Measurements from ENCODE around the gene ZFAND2A. TPM values are rescaled to one million over a fixed set of nuclear protein-coding genes. Genes with fewer than 3 reads are reported as not detected.

Gene ZFAND2A
- total and polyA plus RNA-seq, 2 of the 8 experiments (the other 6 are each of a cell fraction or from before 2014, with no cell fraction given), result 16.6 to 20.3 TPM

GRCh38 chr7:1196950-1197349, 37.0 kb upstream of the ZFAND2A start:
- H3K4ac ChIP-seq (replicated peaks; ENCODE audit: insufficient read length, low read depth, low read length), result no peak overlapping the region
- POLR2A ChIA-PET (ENCODE audit: partially characterized antibody), result no interaction called here
- H2BK20ac ChIP-seq (ENCODE audit: low read length), result no peak overlapping the region
- no peaks in the 10 kb centered on the region for H3K36me3 ChIP-seq (ENCODE audit: control insufficient read depth in 2 of 4, insufficient read depth in 4 of 4, low read length in 3 of 4)
- H3K23ac ChIP-seq (ENCODE audit: insufficient read length), result no peak overlapping the region
- no peak overlapping the region for H2AK5ac ChIP-seq (ENCODE audit: low read depth, low read length)
- no peak for TF ChIP-seq SIRT6 (IDR thresholded peaks at IDR 0.05; ENCODE audit: low read length)
- TF ChIP-seq PHF8 (conservative IDR thresholded peaks at IDR 0.05; ENCODE audit: low read depth, low read length), result no peak
- peak; percentile 85 for TF ChIP-seq KDM1A (IDR thresholded peaks at IDR 0.05; ENCODE audit: borderline replicate concordance, low read length)
- TF ChIP-seq NRF1 (IDR thresholded peaks at IDR 0.05; ENCODE audit: low read depth, low read length), result no peak
- TF ChIP-seq POU5F1 (IDR thresholded peaks at IDR 0.05; ENCODE audit: low read depth, low read length), result no peak
- no peak overlapping the region for H2AFZ ChIP-seq (ENCODE audit: low read length)
- no peak overlapping the region for H2BK120ac ChIP-seq (replicated peaks; ENCODE audit: low read depth, low read length)
- no peaks in the 10 kb centered on the region for H4K20me1 ChIP-seq (replicated peaks in 1 of 2; ENCODE audit: control insufficient read depth in 1 of 2, insufficient read depth in 2 of 2, low read length in 2 of 2)
- no peak overlapping the region for H3K4me3 ChIP-seq (ENCODE audit: extremely low read depth in 1 of 4, insufficient read depth in 2 of 4, low read depth in 3 of 4, low read length in 4 of 4)
- no peak overlapping the region for H3K9ac ChIP-seq (replicated peaks in 1 of 4; ENCODE audit: extremely low read depth in 1 of 4, low read depth in 3 of 4, low read length in 3 of 4)
- FAIRE-seq, result no peak
- WGBS, 2 experiments (ENCODE audit: extremely low coverage in 1 of 2, insufficient coverage in 1 of 2, insufficient read length in 1 of 2, insufficient replicate concordance in 2 of 2, low coverage in 1 of 2, low lambda C conversion rate in 2 of 2, missing lambda C conversion rate in 1 of 2), result 92% methylated on average over 5 of the region's 6 CpGs; no CpG with 5 or more reads in 1 of the 2 experiments
- no peak overlapping the region for H2BK5ac ChIP-seq (ENCODE audit: low read depth, low read length)
- H3K4me2 ChIP-seq (ENCODE audit: insufficient read depth in 1 of 2, low read depth in 2 of 2, low read length in 2 of 2), result no peak overlapping the region
- H4K5ac ChIP-seq (ENCODE audit: insufficient read length, low read depth, low read length), result no peak overlapping the region
- H3K27me3 ChIP-seq (replicated peaks in 1 of 4; ENCODE audit: control insufficient read depth in 3 of 4, extremely low read depth in 1 of 4, insufficient read depth in 3 of 4, low read length in 3 of 4), result no peaks in the 10 kb centered on the region
- H3K79me1 ChIP-seq (ENCODE audit: low read depth, low read length), result no peaks in the 10 kb centered on the region
- H3K27ac ChIP-seq (ENCODE audit: low read depth, low read length), result no peak overlapping the region
- H3K9me3 ChIP-seq (ENCODE audit: insufficient read depth in 2 of 2, low read depth in 1 of 2, low read length in 1 of 2), result no peaks in the 10 kb centered on the region
- H2BK15ac ChIP-seq (ENCODE audit: low read length), result no peak overlapping the region
- no peaks in the 10 kb centered on the region for H3K4me1 ChIP-seq (replicated peaks in 1 of 4; ENCODE audit: control insufficient read depth in 3 of 4, insufficient read depth in 4 of 4, low read length in 3 of 4)
- no peak overlapping the region for H3K56ac ChIP-seq (replicated peaks; ENCODE audit: insufficient read length, low read depth, low read length)
- DNase-seq (ENCODE audit: low read depth in 1 of 2, low spot score in 2 of 2), result no peak
- H2BK12ac ChIP-seq (ENCODE audit: low read depth, low read length), result no peak overlapping the region
- no peak overlapping the region for H3K14ac ChIP-seq (ENCODE audit: insufficient read length)
- H3K23me2 ChIP-seq (ENCODE audit: low read depth, low read length), result peaks cover 1% of the 10 kb centered on the region; the same call in 1 of the 2 replicates
- no peak overlapping the region for H4K8ac ChIP-seq (ENCODE audit: extremely low read depth, insufficient read depth, low read length)
- no peak overlapping the region for H4K91ac ChIP-seq (replicated peaks; ENCODE audit: insufficient read length, low read length)
- CTCF ChIA-PET (ENCODE audit: partially characterized antibody), result no interaction called here
- H3K79me2 ChIP-seq (ENCODE audit: control insufficient read depth in 1 of 2, insufficient read depth in 2 of 2, low read length in 2 of 2), result no peaks in the 10 kb centered on the region
- no peak overlapping the region for H3K18ac ChIP-seq (ENCODE audit: extremely low read depth, low read length)
